GM23338 (cell line): Measurements from ENCODE around the gene CIRBP. TPM values are rescaled to one million over a fixed set of nuclear protein-coding genes. Genes with fewer than 3 reads are reported as not detected.
A peak's percentile ranks its signal among the peaks of the same experiment; 100 is the strongest.

Experiments used
- ATAC-seq: fragments of 200-7000 bp; cut with Tn5 transposase; 3 replicates; pipeline ENCODE4 v1.9.1; 2020
- DNase-seq: peaks from one replicate; pipeline ENCODE4 v3.0.0-alpha.2; 2015; ENCODE audit warnings: low spot score
- H2AFZ ChIP-seq: fragments of 200-600 bp; sonication (generic); 2 replicates; pipeline ENCODE4 v1.8.0; 2016; ENCODE audit warnings: antibody characterized with exemption, mild to moderate bottlenecking, moderate library complexity
- H3F3A ChIP-seq: fragments of 200-600 bp; sonication (generic); replicated peaks from 2 replicates; pipeline ENCODE4 v1.8.0; 2017; ENCODE audit warnings: antibody characterized with exemption, mixed run types, low read depth
- H3K27ac ChIP-seq: fragments of 200-600 bp; sonication (generic); 2 replicates; pipeline ENCODE4 v1.6.1; 2016; ENCODE audit warnings: low read depth
- H3K27me3 ChIP-seq: fragments of 200-600 bp; sonication (generic); 2 replicates; pipeline ENCODE4 v1.8.0; 2016; ENCODE audit warnings: mild to moderate bottlenecking, mixed run types, moderate library complexity; ENCODE audit not compliant: insufficient read depth
- H3K36me3 ChIP-seq: fragments of 200-600 bp; sonication (generic); 2 replicates; pipeline ENCODE4 v1.8.0; 2016; ENCODE audit warnings: mild to moderate bottlenecking; ENCODE audit not compliant: insufficient read depth
- H3K4me1 ChIP-seq: fragments of 200-600 bp; sonication (generic); 2 replicates; pipeline ENCODE4 v1.8.0; 2016; ENCODE audit warnings: mild to moderate bottlenecking, moderate library complexity; ENCODE audit not compliant: insufficient read depth
- H3K4me2 ChIP-seq: fragments of 200-600 bp; sonication (generic); 2 replicates; pipeline ENCODE4 v1.7.1; 2017; ENCODE audit warnings: mixed run types
- H3K4me3 ChIP-seq: fragments of 200-600 bp; sonication (generic); 2 replicates; pipeline ENCODE4 v1.6.1; 2016; ENCODE audit warnings: mixed run types
- H3K79me2 ChIP-seq: fragments of 200-600 bp; sonication (generic); replicated peaks from 2 replicates; pipeline ENCODE4 v1.8.0; 2017; ENCODE audit warnings: mild to moderate bottlenecking; ENCODE audit not compliant: insufficient read depth
- H3K9me2 ChIP-seq: fragments of 200-600 bp; sonication (generic); 2 replicates; pipeline ENCODE4 v1.8.0; 2017; ENCODE audit not compliant: insufficient read depth
- H4K20me1 ChIP-seq: fragments of 200-600 bp; sonication (generic); replicated peaks from 2 replicates; pipeline ENCODE4 v1.8.0; 2017; ENCODE audit warnings: mild to moderate bottlenecking; ENCODE audit not compliant: insufficient read depth
- H3K27ac Mint-ChIP-seq: 2 replicates; pipeline ENCODE4 v1.8.0; 2020; ENCODE audit warnings: inconsistent platforms, mild to moderate bottlenecking, moderate library complexity, mixed read lengths
- H3K27me3 Mint-ChIP-seq: 3 replicates; pipeline ENCODE4 v1.8.0; 2022; ENCODE audit warnings: low read depth, mild to moderate bottlenecking, moderate library complexity, mixed read lengths, inconsistent platforms; ENCODE audit not compliant: insufficient read depth, poor library complexity
- H3K36me3 Mint-ChIP-seq: 3 replicates; pipeline ENCODE4 v1.8.0; 2021; ENCODE audit warnings: low read depth, mild to moderate bottlenecking, inconsistent platforms, moderate library complexity, mixed read lengths
- H3K4me1 Mint-ChIP-seq: 3 replicates; pipeline ENCODE4 v1.8.0; 2020; ENCODE audit warnings: mild to moderate bottlenecking, inconsistent platforms, mixed read lengths
- H3K4me3 Mint-ChIP-seq: 3 replicates; pipeline ENCODE4 v1.8.0; 2021; ENCODE audit warnings: moderate library complexity, mild to moderate bottlenecking, inconsistent platforms, mixed read lengths
- H3K9me3 Mint-ChIP-seq: 3 replicates; pipeline ENCODE4 v1.8.0; 2020; ENCODE audit warnings: moderate library complexity, mild to moderate bottlenecking, inconsistent platforms, mixed read lengths
- EZH2 ChIP-seq: fragments of 200-600 bp; sonication (generic); IDR thresholded peaks from one replicate; pipeline ENCODE4 v1.8.0; 2017; ENCODE audit warnings: antibody characterized with exemption, mild to moderate bottlenecking, low read depth; ENCODE audit not compliant: unreplicated experiment
- EZH2phosphoT487 ChIP-seq: fragments of 200-600 bp; sonication (generic); IDR thresholded peaks from one replicate; pipeline ENCODE4 v1.8.1; 2018; ENCODE audit warnings: antibody characterized with exemption; ENCODE audit not compliant: unreplicated experiment
- JUNB ChIP-seq: IDR thresholded peaks from one replicate; pipeline ENCODE4 v1.6.1; 2016; ENCODE audit warnings: antibody characterized with exemption; ENCODE audit not compliant: unreplicated experiment
- POLR2AphosphoS5 ChIP-seq: IDR thresholded peaks from 2 replicates; pipeline ENCODE4 v1.6.1; 2016; ENCODE audit warnings: antibody characterized with exemption, low read depth
- STAT1 ChIP-seq: IDR thresholded peaks from one replicate; pipeline ENCODE4 v1.6.1; 2016; ENCODE audit warnings: antibody characterized with exemption; ENCODE audit not compliant: unreplicated experiment
- ZNF331 ChIP-seq: fragments of 250-450 bp; sonication (Bioruptor Pico); IDR thresholded peaks from 2 replicates; pipeline ENCODE4 v1.5.0; 2020; ENCODE audit warnings: low read depth, mild to moderate bottlenecking, moderate library complexity
- polyA plus RNA-seq: library from polyadenylated mRNA; unstranded; fragments of >200 nt; fragmentation: Nextera tagmentation; extraction: Ambion mirVana; gene quantifications from 2 replicates; pipeline ENCODE4 v1.2.1, GENCODE V29; 2016
- total RNA-seq: library from RNA; depleted of rRNA; stranded (reverse); fragments of >200 nt; shearing (Covaris generic); gene quantifications from 2 replicates; pipeline ENCODE4 v1.2.3, GENCODE V29; 2014
- TF ChIP-seq, protein P1 (sequence below): fragments of 250-450 bp; sonication (Bioruptor Pico); IDR thresholded peaks from 2 replicates; pipeline ENCODE4 v1.5.0; 2020; ENCODE audit warnings: mild to moderate bottlenecking, moderate library complexity
- TF ChIP-seq, protein P2 (sequence below): IDR thresholded peaks from 2 replicates; pipeline ENCODE4 v1.6.1; 2016; ENCODE audit warnings: antibody characterized with exemption
- TF ChIP-seq, protein P3 (sequence below): IDR thresholded peaks from one replicate; pipeline ENCODE4 v1.6.1; 2018; ENCODE audit warnings: antibody characterized with exemption; ENCODE audit not compliant: unreplicated experiment

The CIRBP gene
- total and polyA plus RNA-seq, 2 experiments from 2014 or later: 153 to 202 TPM

DNA sequence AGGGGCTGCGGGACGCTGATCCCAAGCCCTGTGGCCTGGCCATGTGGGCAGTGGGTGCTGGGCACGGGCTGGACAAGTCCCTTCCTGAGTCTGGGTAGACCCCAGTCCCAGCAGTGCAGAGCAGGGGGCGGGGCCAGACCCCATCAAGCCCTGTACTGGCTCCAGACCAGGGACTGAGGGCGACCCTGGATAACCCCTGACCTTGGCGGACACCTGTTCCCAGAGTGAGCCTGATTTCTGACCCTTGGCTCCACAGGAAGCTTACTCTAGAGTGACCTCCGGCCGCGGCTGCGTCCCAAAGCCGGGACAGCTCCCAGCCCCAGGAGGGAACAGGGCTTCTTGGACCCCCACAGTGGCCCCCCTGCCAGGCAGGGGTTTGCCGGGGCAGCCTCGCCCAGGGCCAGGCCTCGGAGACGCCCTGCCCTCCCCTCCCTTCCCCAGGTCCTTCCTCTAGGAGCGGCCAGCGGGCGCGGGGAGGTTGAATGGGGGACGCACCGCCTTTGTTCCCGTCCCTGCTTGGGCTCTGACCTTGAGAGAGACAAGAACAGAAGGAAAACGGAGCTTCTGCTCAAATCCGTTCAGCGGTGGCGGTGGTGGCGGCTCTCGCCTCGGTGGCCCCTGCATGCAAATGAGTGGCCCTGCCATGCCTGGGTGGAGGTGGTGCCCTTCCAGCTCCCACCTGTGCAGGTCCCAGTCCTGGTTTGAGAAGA is 14.2 kb downstream of the CIRBP start:
- peaks cover 26% of the 10 kb centered on the region for H3K27me3 Mint-ChIP-seq
- H3K4me1 ChIP-seq: no peaks in the 10 kb centered on the region
- peak; percentile 4; the same call in 2 of the 3 replicates for ATAC-seq

GRCh38 chr19:1283917-1284292 is 14.8 kb downstream of the CIRBP start:
- Histone ChIP-seq H2AFZ (no peak overlapping the region), H3K36me3 (no peaks in the 10 kb centered on the region), H3K9me2 (no peaks in the 10 kb centered on the region), H3K4me2 (no peak overlapping the region), H3F3A (peaks cover 30% of the 10 kb centered on the region), H4K20me1 (no peaks in the 10 kb centered on the region), H3K4me1 (no peaks in the 10 kb centered on the region), H3K4me3 (no peak overlapping the region), H3K79me2 (no peaks in the 10 kb centered on the region), H3K27me3 (peaks cover 26% of the 10 kb centered on the region), H3K27ac (no peak overlapping the region)
- no peak overlapping the region for H3K27ac Mint-ChIP-seq
- H3K9me3 Mint-ChIP-seq: no peaks in the 10 kb centered on the region; the same call in 2 of the 3 replicates
- H3K4me1 Mint-ChIP-seq: peaks cover 18% of the 10 kb centered on the region
- ATAC-seq: no peak
- peaks cover 7% of the 10 kb centered on the region; the same call in 2 of the 3 replicates for H3K36me3 Mint-ChIP-seq
- DNase-seq: no peak
- peak overlapping the region; percentile 27; the same call in 1 of the 3 replicates for H3K4me3 Mint-ChIP-seq
- H3K27me3 Mint-ChIP-seq: peaks cover 26% of the 10 kb centered on the region
- TF ChIP-seq JUNB (no peak), POLR2AphosphoS5 (no peak), EZH2 (no peak)
- TF ChIP-seq, protein P1, sequence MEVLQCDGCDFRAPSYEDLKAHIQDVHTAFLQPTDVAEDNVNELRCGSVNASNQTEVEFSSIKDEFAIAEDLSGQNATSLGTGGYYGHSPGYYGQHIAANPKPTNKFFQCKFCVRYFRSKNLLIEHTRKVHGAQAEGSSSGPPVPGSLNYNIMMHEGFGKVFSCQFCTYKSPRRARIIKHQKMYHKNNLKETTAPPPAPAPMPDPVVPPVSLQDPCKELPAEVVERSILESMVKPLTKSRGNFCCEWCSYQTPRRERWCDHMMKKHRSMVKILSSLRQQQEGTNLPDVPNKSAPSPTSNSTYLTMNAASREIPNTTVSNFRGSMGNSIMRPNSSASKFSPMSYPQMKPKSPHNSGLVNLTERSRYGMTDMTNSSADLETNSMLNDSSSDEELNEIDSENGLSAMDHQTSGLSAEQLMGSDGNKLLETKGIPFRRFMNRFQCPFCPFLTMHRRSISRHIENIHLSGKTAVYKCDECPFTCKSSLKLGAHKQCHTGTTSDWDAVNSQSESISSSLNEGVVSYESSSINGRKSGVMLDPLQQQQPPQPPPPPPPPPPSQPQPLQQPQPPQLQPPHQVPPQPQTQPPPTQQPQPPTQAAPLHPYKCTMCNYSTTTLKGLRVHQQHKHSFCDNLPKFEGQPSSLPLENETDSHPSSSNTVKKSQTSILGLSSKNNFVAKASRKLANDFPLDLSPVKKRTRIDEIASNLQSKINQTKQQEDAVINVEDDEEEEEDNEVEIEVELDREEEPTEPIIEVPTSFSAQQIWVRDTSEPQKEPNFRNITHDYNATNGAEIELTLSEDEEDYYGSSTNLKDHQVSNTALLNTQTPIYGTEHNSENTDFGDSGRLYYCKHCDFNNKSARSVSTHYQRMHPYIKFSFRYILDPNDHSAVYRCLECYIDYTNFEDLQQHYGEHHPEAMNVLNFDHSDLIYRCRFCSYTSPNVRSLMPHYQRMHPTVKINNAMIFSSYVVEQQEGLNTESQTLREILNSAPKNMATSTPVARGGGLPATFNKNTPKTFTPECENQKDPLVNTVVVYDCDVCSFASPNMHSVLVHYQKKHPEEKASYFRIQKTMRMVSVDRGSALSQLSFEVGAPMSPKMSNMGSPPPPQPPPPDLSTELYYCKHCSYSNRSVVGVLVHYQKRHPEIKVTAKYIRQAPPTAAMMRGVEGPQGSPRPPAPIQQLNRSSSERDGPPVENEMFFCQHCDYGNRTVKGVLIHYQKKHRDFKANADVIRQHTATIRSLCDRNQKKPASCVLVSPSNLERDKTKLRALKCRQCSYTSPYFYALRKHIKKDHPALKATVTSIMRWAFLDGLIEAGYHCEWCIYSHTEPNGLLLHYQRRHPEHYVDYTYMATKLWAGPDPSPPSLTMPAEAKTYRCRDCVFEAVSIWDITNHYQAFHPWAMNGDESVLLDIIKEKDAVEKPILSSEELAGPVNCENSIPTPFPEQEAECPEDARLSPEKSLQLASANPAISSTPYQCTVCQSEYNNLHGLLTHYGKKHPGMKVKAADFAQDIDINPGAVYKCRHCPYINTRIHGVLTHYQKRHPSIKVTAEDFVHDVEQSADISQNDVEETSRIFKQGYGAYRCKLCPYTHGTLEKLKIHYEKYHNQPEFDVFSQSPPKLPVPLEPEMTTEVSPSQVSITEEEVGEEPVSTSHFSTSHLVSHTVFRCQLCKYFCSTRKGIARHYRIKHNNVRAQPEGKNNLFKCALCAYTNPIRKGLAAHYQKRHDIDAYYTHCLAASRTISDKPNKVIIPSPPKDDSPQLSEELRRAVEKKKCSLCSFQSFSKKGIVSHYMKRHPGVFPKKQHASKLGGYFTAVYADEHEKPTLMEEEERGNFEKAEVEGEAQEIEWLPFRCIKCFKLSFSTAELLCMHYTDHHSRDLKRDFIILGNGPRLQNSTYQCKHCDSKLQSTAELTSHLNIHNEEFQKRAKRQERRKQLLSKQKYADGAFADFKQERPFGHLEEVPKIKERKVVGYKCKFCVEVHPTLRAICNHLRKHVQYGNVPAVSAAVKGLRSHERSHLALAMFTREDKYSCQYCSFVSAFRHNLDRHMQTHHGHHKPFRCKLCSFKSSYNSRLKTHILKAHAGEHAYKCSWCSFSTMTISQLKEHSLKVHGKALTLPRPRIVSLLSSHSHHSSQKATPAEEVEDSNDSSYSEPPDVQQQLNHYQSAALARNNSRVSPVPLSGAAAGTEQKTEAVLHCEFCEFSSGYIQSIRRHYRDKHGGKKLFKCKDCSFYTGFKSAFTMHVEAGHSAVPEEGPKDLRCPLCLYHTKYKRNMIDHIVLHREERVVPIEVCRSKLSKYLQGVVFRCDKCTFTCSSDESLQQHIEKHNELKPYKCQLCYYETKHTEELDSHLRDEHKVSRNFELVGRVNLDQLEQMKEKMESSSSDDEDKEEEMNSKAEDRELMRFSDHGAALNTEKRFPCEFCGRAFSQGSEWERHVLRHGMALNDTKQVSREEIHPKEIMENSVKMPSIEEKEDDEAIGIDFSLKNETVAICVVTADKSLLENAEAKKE (CRISPR knock-in tag): no peak

More for the DNA sequence above, 14.2 kb downstream of the CIRBP start:
- Histone ChIP-seq H3K4me2 (no peak overlapping the region), H3K79me2 (no peaks in the 10 kb centered on the region), H3K36me3 (no peaks in the 10 kb centered on the region), H3K9me2 (no peaks in the 10 kb centered on the region), H2AFZ (no peak overlapping the region), H4K20me1 (no peaks in the 10 kb centered on the region), H3K27me3 (peaks cover 26% of the 10 kb centered on the region), H3F3A (peaks cover 31% of the 10 kb centered on the region), H3K4me3 (no peak overlapping the region), H3K27ac (no peak overlapping the region)
- TF ChIP-seq, protein P2, sequence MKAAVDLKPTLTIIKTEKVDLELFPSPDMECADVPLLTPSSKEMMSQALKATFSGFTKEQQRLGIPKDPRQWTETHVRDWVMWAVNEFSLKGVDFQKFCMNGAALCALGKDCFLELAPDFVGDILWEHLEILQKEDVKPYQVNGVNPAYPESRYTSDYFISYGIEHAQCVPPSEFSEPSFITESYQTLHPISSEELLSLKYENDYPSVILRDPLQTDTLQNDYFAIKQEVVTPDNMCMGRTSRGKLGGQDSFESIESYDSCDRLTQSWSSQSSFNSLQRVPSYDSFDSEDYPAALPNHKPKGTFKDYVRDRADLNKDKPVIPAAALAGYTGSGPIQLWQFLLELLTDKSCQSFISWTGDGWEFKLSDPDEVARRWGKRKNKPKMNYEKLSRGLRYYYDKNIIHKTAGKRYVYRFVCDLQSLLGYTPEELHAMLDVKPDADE: no peak
- TF ChIP-seq ZNF331 (no peak), POLR2AphosphoS5 (no peak), EZH2 (no peak), JUNB (no peak), EZH2phosphoT487 (no peak), STAT1 (no peak)
- TF ChIP-seq, protein P3, sequence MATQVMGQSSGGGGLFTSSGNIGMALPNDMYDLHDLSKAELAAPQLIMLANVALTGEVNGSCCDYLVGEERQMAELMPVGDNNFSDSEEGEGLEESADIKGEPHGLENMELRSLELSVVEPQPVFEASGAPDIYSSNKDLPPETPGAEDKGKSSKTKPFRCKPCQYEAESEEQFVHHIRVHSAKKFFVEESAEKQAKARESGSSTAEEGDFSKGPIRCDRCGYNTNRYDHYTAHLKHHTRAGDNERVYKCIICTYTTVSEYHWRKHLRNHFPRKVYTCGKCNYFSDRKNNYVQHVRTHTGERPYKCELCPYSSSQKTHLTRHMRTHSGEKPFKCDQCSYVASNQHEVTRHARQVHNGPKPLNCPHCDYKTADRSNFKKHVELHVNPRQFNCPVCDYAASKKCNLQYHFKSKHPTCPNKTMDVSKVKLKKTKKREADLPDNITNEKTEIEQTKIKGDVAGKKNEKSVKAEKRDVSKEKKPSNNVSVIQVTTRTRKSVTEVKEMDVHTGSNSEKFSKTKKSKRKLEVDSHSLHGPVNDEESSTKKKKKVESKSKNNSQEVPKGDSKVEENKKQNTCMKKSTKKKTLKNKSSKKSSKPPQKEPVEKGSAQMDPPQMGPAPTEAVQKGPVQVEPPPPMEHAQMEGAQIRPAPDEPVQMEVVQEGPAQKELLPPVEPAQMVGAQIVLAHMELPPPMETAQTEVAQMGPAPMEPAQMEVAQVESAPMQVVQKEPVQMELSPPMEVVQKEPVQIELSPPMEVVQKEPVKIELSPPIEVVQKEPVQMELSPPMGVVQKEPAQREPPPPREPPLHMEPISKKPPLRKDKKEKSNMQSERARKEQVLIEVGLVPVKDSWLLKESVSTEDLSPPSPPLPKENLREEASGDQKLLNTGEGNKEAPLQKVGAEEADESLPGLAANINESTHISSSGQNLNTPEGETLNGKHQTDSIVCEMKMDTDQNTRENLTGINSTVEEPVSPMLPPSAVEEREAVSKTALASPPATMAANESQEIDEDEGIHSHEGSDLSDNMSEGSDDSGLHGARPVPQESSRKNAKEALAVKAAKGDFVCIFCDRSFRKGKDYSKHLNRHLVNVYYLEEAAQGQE: no peak
- no peak overlapping the region for H3K27ac Mint-ChIP-seq
- peaks cover 7% of the 10 kb centered on the region; the same call in 2 of the 3 replicates for H3K36me3 Mint-ChIP-seq
- DNase-seq: no peak
- no peaks in the 10 kb centered on the region; the same call in 2 of the 3 replicates for H3K9me3 Mint-ChIP-seq
- H3K4me1 Mint-ChIP-seq: peaks cover 18% of the 10 kb centered on the region
- H3K4me3 Mint-ChIP-seq: no peak overlapping the region
